ENCODE results near the gene PRKACA.

DNA sequence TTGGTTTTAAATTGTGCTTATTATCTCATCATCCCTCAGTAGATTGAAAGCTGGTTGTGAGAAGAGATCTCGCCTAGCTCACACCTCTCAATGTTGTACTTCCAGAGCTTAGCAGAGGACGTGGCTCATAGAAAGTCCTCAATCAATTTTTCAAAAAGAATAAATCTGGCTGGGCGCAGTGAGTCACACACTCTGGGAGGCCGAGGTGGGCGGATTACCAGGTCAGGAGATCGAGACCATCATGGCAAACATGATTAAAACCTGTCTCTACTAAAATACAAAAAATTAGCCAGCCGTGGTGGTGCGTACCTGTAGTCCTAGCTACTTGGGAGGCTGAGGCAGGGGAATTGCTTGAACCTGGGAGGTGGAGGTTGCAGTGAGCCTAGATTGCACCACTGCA, 23.5 kb upstream of the PRKACA start:
- TF ChIP-seq ZNF274 (IDR thresholded peaks at IDR 0.05; ENCODE audit: low read depth, low read length): no peak
- no peak for TF ChIP-seq SUZ12 (IDR thresholded peaks at IDR 0.05; ENCODE audit: extremely low read depth, insufficient read depth, insufficient read length)
- TF ChIP-seq YY1 (IDR thresholded peaks at IDR 0.05; ENCODE audit: insufficient read depth, insufficient read length): no peak
